Suprapubic skin (tissue), 2 donors: ENCODE data around the gene ETS1.

Experiments used
- EP300 ChIP-seq: sonication (generic); formaldehyde crosslinking; IDR thresholded peaks from one replicate; pipeline ENCODE4 v1.6.1; 2017; ENCODE audit warnings: antibody characterized with exemption
- POLR2A ChIP-seq, 2 donors: fragments of 450-650 bp; IDR thresholded peaks; one replicate each; pipeline ENCODE4 v1.6.1; 2017; ENCODE audit warnings: antibody characterized with exemption in 2 of 2, mild to moderate bottlenecking in 2 of 2, moderate library complexity in 2 of 2

DNA sequence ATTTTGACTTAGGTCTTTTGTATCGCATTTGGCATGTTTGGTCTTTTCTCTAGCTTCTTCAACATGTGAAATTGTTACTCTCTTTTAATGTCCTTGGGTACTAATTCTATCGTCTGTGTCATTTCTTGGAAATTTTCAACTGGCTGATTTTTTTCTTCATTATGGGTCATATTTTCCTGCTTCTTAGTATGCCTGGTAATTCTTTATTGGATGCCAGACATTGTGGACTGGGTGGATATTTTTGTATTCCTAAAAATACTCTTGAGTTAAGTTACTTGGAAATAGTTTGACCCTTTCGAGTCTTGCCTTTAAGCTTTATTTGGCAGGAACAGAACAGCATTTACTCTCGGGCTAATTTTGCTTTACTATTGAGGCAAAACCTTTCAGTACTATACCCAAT, 140.1 kb downstream of the ETS1 start:
- TF ChIP-seq POLR2A (IDR thresholded peaks at IDR 0.05): no peak
- no peak for TF ChIP-seq EP300
